ENCODE measurements around the gene SPA17. TPM values are rescaled to one million over a fixed set of nuclear protein-coding genes. Genes with fewer than 3 reads are reported as not detected.

Gene SPA17
- total and polyA plus RNA-seq, 9 of the 15 experiments (the other 6 are each of a cell fraction or from before 2014, with no cell fraction given), result 6.0 to 19.5 (median 12.6) TPM

DNA sequence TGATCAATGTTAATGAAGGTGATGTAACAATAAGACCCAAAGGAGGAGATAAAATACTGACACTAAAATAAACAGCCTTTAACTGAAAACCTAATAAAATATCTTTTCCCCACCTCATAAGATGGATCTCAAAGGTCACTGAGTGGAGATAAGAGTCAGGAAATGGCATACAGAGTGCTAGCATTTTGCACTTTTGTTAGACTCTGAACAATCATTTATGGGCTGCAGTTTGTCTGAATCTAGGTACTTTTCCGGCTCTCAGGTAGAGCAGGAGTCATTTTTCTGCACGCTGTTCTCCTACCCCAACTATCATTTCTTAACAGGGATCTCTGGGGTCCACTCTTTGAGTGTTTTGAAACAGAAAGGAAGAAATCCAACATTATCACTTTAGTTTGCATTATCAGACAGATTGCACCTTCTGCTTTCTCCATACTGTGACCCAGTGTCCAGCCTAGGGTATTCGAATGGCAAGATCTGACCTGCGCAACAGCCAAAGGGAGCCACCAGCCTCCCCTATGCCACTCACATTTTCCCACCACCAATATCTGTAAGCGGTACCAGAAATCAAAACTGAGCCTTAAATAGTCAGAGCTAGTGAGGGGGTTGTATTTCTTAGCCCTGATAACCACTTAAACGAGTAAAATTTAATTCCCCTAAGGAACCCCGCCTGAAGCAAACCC, 1.0 kb upstream of the SPA17 start:
- ChIA-PET POLR2A (interaction anchor here (0.6 to 1.2 kb wide), 5 partner anchors 9 to 767 kb away, joined by 3 to 6 read pairs (median 3); no protein-coding TSS in a partner anchor), CTCF (ENCODE audit: low intra/inter-chr PET ratio) (interaction anchor here (0.5 to 1.7 kb wide), 3 partner anchors 165 to 435 kb away, joined by 3 to 7 read pairs (median 6); no protein-coding TSS in a partner anchor)
- Histone ChIP-seq H3K36me3 (ENCODE audit: control insufficient read depth, insufficient read depth, low read length) (no peaks in the 10 kb centered on the region), H2AFZ (ENCODE audit: low read depth, low read length) (peak overlapping the region; percentile 96), H3K4me3 (peak overlapping the region; percentile 83), H4K20me1 (replicated peaks; ENCODE audit: control insufficient read depth, insufficient read depth, low read length) (0 out of 2 replicates have a peak, but pooled peaks cover 6% of the 10 kb centered on the region), H3K27me3 (ENCODE audit: control insufficient read depth in 2 of 2, insufficient read depth in 2 of 2, low read length in 2 of 2) (no peaks in the 10 kb centered on the region), H3K79me2 (ENCODE audit: control insufficient read depth, insufficient read depth, low read length) (peaks cover 5% of the 10 kb centered on the region; the same call in 1 of the 3 replicates), H3K4me1 (replicated peaks in 1 of 2; ENCODE audit: control insufficient read depth in 2 of 2, insufficient read depth in 2 of 2, low read length in 2 of 2) (peaks cover 6 to 23% of the 10 kb centered on the region in 2 experiments), H3K9me1 (ENCODE audit: control insufficient read depth, insufficient read depth, low read length) (no peaks in the 10 kb centered on the region), H3K27ac (ENCODE audit: extremely low read depth, low read depth, low read length) (peak overlapping the region; percentile 76), H3K4me2 (ENCODE audit: insufficient read depth, low read length) (peak overlapping the region; percentile 81), H3K9me3 (replicated peaks; ENCODE audit: control insufficient read depth, insufficient read depth, low read depth, low read length) (peaks cover 2% of the 10 kb centered on the region; the same call in 1 of the 2 replicates), H3K9ac (ENCODE audit: insufficient read depth in 1 of 2, low read depth in 2 of 2, low read length in 2 of 2) (peak overlapping the region; percentile 86 to 97)
- in situ Hi-C loops (cut with MboI), result loop anchor here (5.0 to 10.0 kb wide), 2 partner anchors 92 to 165 kb away; partner anchors contain the start of gene ESAM
- intact Hi-C loops (cut with micrococcal nuclease), result no loop called here
- WGBS (ENCODE audit: insufficient coverage, low coverage, missing lambda C conversion rate), result 20% methylated on average over 7 of the region's 7 CpGs
- DNase-seq (ENCODE audit: extremely low read depth in 1 of 4, low spot score in 3 of 4) (peak in 2 of 4 experiments; percentile 11 to 27), FAIRE-seq (no peak), ATAC-seq (peak; percentile 41)
- no peak for TF ChIP-seq CBX1 (IDR thresholded peaks at IDR 0.05; ENCODE audit: low read depth)
- TF ChIP-seq CEBPG (CRISPR knock-in tag; IDR thresholded peaks at IDR 0.05), result no peak
- TF ChIP-seq CEBPG (tag; conservative IDR thresholded peaks at IDR 0.05 in 1 of 2, IDR thresholded peaks at IDR 0.05 in 1 of 2), result 0 out of 4 replicates have a peak, but pooled peaks of 1 of the 2 experiments have one; percentile 11
- TF ChIP-seq NRF1 (conservative IDR thresholded peaks at IDR 0.05 in 1 of 2, IDR thresholded peaks at IDR 0.05 in 1 of 2), result 0 out of 4 replicates have a peak, but pooled peaks of 1 of the 2 experiments have one; percentile 9
- TF ChIP-seq, protein P1, sequence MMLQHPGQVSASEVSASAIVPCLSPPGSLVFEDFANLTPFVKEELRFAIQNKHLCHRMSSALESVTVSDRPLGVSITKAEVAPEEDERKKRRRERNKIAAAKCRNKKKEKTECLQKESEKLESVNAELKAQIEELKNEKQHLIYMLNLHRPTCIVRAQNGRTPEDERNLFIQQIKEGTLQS (IDR thresholded peaks at IDR 0.05), result peak; percentile 28
- TF ChIP-seq, protein P1 (CRISPR knock-in tag; conservative IDR thresholded peaks at IDR 0.05), result no peak
- BruUV-seq (replicated peaks), result no TSS peak

All from K562 (cell line).